ENCODE results near the gene CPZ.

GRCh38 chr4:8593264-8594096, 915 bp downstream of the CPZ start:
- TF ChIP-seq CTCF (optimal IDR thresholded peaks at IDR 0.05 in 1 of 3, IDR thresholded peaks at IDR 0.05 in 1 of 3, conservative IDR thresholded peaks at IDR 0.05 in 1 of 3; ENCODE audit: extremely low read depth in 1 of 3, insufficient read depth in 2 of 3, low read length in 3 of 3) (no peak), EZH2 (IDR thresholded peaks at IDR 0.05; ENCODE audit: low read length) (peak; percentile 45)
